NCI-H345 treated with DMSO at 0.1 percent for 48 hours (cell line): ENCODE data around the gene MTHFS.
"Not testable (repeated sequence)": the region's sequence is repeated elsewhere in the genome, so short reads cannot be mapped to it uniquely, and the experiment has no call there.

Experiments used
- DNase-seq: peaks from one replicate; lab custom pipeline; 2025; ENCODE audit not compliant: unreplicated experiment; lab: John Stamatoyannopoulos, UW

MTHFS gene

DNA sequence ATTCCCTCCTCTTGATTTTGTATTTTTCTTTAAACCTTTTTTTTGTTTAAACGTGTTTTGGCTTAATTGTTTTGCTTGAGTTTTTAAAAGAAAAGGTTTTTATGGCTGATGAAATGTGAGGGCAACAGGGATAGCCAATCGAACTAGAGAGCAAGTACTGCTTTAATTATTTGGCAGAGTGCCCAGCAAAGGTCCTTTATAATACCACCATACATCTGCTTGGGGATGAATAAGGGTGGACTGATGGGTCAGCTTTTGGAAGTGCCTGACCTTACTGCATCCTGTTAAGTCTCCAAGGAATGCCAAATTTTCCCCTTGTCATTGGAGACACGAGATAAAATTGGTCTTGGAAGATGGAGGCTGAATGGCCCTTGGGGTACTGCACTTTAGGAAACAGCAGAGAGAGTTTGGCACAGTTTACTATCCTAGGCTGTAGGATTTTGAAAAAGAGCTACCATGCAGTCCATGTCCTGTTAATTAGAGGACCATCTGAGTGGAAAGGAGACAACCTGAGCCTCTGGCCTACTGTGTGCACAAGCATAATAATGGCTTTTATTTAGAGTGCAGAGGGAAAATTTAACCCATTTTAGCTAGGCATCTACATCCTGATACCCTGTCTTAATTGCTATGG is 19.8 kb upstream of the MTHFS start:
- no peak for DNase-seq

DNA sequence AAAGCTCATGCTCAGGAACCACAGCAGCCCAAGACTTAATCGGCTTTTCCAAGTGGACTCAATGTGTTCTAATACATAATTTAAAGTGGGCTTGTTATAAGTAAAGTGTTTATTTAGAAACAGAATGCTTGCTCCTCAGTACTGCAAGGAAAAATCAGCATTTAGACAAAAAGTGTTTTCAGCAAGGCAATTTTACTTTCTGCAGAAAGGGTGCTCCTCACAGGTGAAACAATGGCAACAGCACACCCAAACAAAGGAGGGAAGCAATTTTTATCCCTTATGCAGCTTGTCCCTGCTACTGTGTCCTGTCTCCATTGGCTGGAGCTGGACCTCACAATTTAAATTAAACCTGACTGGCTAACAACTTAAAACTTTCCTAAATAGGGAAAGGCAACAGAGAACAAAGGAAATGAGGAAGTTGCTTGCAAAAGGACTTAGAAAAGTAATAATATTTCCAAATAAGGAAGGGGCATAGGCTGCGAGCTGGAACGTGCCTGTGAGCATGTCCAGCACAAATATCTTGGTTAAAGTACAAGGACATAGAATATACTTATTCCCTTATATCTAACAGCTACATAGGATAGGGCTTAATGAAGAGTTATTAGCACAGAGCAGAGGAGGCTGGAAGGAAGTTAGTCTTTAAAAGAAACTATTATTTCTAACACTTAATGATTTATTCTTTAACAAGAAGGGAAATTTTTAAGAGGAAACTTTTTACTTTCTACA is 19.1 kb upstream of the MTHFS start:
- DNase-seq, result not testable (repeated sequence)

DNA sequence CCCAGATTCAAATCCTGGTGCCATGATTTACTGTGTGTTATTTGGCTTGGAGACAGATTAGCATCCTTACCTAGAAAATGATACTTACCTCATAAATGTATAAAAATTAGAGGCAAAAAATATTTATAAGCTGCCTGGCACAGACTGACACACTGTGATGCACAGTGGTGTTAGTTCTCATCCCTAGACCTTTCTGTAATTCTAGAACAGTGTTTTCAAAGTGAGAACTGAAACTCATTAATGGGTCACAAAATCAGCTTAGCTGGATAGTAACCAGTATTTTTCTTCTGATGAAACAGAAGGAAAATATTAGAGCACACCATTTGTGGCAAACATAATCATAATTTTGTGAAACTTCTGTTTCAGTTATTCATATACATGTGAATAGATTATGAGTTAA is 17.9 kb upstream of the MTHFS start:
- no peak for DNase-seq

DNA sequence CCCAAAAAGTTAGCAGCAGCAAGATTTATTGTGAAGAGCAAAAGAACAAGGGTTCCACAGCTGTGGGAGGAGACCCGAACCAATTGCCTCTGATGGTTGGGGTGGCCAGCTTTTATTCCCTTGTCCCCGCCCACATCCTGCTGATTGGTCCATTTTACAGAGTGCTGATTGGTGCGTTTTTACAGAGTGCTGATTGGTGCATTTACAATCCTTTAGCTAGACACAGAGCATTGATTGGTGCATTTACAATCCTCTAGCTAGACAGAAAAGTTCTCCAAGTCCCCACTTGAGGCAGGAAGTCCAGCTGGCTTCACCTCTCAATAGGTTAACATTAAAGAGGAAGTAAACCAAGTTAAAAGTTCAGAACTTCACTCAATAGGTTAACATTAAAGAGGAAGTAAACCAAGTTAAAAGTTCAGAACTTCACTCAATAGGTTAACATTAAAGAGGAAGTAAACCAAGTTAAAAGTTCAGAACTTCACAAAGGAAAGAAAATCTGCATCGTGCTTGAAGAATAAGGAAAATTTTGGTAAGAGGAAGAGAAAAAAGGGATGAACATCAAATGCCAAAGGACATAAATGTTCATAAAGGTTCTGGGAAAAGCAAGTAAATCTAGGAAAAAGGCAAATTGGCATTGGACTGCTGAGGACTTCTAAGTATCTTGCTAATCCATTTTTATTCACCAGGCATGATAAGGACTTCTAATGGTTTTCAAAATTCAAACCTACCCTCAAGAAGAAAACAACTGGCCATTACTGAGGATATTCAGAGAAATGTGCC is 12.9 kb upstream of the MTHFS start:
- DNase-seq, result not testable (repeated sequence)

DNA sequence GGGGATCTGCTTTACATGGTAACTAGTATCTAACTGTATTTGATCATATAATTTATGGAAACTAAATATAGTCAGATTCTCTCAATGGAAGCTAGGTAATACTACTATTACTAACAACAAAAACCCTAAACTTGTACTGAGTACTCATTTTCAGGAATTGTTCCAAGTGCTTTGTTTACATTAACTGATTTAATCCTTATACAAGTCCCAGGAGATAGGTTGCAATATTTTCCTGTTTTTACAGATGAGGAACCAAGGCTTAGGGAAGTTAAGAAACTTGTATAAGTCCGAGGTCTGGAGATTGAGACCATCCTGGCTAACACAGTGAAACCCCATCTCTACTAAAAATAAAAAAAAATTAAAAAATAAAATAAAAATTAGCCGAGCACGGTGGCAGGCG is 7.5 kb upstream of the MTHFS start:
- no peak for DNase-seq

DNA sequence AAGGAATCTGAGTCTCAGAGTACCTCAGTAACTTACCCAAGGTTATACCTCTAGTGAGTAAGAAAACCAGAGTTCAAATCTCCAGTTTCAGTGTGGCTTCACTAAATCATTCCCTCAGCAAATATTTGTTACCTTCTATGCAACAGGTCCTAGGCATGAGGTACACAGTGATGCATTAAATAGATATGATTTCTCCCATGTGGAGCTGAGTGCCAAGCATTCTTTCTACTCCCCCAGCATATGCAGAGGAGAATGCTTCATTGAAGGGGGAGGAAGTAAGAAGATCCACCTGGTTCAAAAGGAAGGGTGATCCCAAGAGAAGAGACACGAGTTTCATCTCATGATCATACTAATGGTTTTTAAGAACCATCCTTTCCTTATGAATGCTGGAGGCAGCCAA is 6.8 kb upstream of the MTHFS start:
- no peak for DNase-seq

DNA sequence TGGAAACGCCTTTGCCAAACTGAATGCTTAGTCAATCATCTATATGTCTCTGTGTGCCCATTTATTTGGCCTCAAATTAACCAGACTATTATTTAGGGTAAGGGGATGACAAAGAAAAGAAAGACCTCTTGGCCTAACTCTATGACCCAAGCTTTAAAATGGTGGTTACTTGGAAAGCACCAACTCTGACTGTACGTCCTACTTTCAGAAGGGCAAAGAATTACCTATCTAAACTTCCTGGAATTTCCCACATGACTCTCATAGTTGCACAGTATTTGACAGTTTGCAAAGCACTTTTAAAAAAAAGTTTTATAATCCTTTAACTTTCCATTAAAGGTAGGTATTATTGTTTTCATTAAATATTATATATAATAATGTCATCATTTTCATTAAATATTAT is 6.3 kb upstream of the MTHFS start:
- no peak for DNase-seq

DNA sequence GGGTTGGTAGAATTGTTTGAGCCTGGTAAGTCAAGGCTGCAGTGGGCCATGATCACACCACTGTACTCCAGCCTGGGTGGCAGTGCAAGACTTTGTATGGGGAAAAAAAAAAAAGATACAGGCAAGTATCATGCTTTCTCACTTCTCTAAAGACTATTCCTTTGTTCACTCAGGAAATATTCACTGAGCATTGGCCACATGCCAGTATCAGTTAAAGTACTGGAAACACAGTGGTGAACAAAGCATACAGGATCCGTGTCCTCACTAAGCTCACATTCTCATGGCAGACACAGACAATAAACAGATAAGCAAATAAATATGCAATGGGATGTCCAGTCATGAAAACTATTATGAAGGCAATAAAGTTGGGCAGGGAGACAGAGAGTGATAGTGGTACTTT is 5.1 kb upstream of the MTHFS start:
- no peak for DNase-seq

DNA sequence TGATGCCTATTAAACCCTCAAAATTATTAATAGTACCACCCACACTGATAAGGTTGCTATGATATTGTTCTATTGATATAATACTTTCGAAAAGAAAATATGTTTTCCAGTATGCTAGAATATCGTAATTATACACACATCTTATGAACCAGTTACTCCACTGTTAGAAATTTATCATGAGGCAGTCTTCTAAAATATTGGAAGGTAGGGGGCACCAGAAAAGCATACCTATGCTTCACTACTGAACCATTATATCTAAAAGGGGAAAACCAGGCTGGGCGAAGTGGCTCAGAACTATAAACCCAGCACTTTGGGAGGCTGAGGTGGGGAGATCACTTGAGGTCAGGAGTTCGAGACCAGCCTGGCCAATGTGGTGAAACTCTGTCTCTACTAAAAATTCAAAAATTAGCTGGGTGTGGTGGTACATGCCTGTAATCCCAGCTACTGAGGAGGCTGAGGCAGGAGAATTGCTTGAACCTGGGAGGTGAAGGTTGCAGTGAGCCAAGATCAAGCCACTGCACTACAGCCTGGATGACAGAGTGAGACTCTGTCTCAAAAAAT is 4.1 kb upstream of the MTHFS start:
- DNase-seq, result not testable (repeated sequence)

DNA sequence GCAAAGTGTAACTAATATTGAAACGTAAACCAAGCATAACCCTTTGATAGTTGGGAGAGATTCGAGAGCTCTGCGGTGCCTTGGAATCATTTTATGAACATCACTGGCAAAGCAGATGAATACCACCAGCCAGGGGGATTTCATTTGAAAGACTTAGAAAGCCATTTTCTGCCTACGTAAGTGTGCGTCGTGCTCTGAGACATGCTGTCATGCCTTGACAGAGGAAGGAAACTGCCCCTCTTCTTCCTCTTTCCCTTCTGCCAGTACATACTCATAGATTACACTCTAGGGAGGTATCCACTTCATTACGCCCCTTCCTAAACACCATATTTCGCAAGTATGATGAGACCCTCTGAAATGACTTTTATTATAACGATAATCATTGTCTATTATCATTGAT is 3.3 kb upstream of the MTHFS start:
- DNase-seq, result no peak

DNA sequence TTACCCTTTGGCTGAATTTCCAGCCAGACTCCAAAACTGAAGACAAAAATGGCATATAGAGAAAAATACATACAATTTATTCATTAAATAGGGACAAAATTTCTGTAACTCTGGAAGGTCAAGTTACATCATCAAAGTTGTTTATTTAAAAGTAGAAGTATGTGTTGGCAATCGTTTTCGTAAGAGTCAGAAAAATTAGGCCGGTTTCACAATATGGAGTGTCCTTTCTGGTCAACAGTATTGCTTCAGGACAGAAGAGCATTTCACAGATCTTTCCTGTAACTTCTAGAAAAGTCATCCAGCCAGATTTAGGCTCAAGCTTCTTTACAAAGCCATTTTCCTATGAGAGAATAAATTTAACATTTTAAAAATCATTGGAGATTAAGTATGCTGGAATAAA is 2.0 kb upstream of the MTHFS start:
- not testable (repeated sequence) for DNase-seq

DNA sequence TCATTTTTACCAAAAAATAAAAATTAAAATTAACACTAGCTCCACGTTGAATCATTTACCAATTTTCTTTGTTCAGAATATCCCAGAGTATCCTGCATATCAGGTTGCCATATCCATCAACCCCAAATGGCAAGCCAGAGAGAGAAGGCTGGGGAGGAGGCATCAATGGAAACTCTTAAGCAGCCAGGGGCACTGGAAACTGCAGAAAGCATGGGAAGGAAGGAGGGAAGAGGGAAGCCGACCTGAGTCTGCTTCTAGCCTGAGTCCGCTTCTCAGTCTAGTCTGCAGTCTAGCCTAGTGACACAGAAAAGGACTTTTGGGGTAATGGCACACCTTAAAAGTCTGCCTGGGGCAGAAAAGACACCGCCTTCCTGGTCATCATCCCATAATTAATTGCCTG is 1.6 kb upstream of the MTHFS start:
- DNase-seq, result no peak

DNA sequence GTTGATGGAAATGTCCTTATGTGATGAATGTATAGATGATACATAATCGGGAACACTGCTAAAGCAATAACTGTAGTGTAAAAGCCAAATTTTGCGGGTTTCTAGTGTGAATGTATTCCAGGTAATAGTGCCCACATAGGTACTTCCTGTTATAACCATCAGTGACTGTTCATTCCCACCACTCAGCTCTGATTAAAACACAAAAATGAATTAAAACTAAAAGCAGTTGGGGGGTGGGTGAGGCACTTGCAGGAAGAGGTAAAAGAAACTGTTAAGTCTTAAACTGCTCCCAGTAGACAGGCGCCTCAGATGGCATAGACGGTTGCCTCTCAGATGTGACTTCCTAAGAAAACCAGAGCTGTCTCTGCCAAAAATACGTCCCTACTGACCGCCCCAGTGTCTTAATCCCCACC is 893 bp upstream of the MTHFS start:
- DNase-seq, result no peak

DNA sequence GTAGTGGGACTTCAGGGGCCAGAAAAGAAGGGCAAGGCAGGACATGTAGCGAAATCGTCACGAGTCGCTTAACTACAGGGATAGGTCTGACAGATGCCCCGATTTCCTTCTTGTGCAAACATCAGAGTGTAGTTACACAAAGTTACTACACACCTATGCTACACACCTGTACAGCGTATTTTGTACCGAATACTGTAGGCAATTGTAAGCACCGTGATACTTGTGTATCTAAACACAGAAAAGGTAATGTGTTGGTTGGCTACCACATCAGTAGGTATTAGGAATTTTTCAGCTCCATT is 515 bp upstream of the MTHFS start:
- no peak for DNase-seq

DNA sequence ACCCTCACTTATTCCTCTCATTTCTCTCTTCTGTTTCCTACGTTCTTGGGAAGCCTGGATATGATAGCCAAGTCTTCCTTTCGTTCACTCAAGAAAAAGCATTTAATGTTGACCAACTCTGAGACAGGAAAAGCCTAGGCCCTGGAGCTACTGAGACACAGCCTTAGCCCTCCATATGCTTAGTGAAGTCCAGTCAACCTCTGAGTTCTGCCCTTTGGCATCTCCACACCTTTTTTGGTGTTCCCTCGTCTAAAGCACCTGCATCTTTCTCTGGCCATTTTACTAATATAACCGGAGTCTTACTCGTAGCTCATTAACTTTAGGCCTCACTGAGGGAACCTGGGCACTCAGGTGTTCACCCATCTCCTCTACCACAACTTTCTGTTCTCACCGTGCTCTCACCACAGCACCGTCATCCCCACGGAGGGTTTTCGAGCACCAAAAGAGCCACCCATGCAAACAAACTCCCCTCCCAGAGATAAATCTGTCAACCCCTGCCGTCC is 632 bp downstream of the MTHFS start:
- no peak for DNase-seq

DNA sequence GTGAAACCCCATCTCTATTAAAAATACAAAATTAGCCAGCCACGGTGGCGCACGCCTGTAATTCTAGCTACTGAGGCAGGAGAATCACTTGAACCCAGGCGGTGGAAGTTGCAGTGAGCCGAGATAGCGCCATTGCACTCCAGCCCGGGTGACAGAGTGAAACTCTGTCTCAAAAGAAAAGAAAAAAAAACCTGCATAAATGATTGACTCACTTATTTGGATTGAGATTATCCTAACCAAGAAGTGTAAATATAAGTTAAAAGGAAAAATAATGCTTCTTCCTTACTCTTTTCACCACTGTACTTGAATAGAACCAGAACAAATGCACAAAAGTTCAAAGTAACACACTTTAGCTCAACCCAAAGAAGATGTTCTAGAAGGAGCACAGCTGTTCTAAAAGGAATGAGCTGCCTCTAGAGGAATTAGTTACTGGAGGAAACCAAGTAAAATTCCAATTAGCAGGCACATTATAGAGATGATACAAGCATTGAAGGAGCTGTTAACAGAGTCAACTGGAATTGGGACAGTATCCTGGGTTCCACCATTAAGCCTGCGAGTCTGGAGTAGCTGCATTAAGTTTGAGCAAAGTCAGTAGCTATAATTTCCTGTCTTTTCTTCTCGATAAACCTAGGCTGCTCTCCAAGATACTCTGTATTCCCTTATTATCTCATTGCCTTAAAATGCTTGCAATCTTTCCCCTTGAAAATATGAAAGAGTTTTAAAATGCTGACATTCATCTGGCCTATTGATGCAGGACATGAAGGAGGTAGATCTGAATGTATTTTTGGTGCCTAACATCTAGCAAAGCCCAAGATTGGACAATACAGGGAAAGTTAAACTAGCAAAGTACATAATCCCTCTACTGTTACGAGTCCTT is 9.5 kb downstream of the MTHFS start:
- DNase-seq, result no peak

DNA sequence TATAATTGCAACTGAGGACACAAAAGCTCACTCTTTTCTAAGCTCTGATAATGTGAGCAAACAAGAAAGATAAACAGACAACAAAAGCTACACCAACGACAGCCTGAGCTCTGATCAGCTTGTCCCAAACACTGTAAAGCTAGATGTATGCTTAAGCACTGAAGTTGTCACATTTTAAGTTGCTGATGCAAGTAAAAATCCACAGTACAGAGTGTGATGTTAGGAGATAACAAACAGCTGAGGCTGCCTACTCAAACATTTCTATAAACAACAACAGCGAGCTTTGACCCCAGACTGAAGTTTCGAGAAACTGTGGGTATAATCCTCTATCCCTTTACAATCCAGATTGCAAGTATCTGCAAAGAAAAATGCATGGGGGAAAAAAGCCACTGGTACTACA is 10.7 kb downstream of the MTHFS start:
- no peak for DNase-seq

DNA sequence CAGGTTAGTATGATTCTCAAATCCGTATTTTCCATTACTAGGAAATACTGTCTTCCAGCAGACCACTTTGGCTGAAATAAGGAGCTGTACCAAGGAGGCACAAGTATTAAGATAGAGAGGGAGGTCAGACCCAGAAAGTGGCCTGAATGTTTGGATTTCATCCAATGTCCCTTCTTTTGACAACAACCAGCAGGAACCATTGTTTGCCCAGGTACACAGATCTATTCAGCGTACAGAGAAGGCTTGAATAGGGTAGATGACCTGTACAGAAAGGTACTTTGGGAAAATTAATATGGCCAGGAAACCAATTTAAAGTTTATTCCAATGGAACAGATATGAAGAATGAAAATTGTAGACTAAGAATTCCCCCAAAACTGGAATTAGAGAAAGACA is 12.6 kb downstream of the MTHFS start:
- no peak for DNase-seq

DNA sequence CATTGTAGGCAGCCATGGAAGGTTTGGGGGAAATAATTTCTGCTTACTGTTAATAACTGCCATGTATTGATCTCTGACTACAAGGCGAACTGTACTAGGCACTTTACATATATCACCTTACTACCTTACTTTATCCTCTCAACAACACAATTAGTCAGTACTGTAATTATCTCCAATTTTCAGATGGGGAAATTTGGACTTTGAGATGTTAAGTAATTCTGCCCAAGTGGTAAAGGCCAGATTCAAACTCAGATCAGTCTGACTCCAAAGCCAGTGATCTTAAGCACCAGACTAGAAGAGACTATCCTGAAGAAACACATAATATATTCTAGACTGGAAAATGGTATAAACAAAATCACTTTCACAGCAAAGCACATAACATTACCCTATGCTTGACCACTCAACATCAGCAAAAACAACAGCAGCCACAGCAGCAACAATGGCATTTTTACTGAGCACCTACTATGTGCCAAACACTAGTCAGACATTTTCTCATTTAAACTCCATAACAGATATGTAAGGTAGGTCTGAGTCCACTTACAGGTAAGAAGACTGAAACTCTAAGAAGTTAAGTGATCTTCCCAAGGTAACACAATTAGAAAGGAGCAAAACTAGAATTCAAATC is 13.1 kb downstream of the MTHFS start:
- no peak for DNase-seq

DNA sequence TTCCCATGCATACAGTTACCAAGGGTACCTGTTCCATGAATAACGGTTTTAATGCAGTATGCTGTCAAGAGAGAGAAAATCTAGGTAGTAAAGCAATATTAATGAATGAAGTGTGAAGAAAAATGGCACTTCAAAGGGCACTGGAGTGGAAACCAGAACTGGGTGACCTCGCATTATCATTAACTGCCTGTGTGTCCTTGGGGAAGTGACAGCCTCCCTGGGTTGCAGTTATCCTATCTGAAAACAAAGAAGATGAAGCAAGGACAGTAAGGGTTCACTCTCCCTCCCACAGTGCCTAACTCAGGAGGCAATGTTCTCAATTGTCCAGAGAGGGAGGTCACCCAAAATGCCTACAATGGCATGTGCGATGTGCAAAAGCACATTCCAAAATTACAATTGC is 15.1 kb downstream of the MTHFS start:
- no peak for DNase-seq

DNA sequence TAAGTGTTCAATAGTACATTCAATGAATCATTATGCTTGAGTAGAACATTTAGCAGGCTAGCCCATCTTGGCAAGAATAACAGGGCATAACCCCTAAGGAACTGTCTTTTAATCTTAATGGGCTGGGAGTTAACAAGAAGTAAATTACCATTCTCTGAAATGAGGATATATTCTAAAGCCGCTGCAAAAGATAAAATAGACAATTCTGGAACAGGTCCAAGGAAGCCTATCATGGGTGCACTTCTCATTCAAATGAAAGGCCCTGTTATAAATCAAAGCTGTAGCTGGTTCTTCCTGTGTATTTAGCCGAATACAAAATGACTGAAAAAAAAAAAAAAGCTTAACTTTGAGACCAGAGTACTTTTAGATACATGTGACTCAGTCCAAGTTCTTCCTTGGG is 15.6 kb downstream of the MTHFS start:
- no peak for DNase-seq
